GM10248 (cell line): Measurements from ENCODE around the gene SENP1.

ENCODE experiments used
- CTCF ChIA-PET: fragments of 300-600 bp; sonication (Branson Sonifier 250); formaldehyde crosslinking; extraction: SDS; loops from one replicate; lab custom pipeline; 2021; ENCODE audit warnings: antibody characterized with exemption; lab: Yijun Ruan, JAX
- POLR2A ChIA-PET: fragments of 350-650 bp; sonication (Branson Sonifier 250); formaldehyde crosslinking; extraction: SDS; loops from one replicate; lab custom pipeline; 2020; ENCODE audit warnings: antibody characterized with exemption; lab: Yijun Ruan, JAX
- DNase-seq: peaks from one replicate; pipeline ENCODE4 v3.0.0; 2012; ENCODE audit errors: extremely low spot score
- TF ChIP-seq, protein P1 (sequence below): IDR thresholded peaks from 2 replicates; pipeline ENCODE4 v1.5.1; 2012; ENCODE audit warnings: mild to moderate bottlenecking, low read depth; ENCODE audit errors: extremely low read depth, missing control alignments, control extremely low read depth

SENP1 gene

DNA sequence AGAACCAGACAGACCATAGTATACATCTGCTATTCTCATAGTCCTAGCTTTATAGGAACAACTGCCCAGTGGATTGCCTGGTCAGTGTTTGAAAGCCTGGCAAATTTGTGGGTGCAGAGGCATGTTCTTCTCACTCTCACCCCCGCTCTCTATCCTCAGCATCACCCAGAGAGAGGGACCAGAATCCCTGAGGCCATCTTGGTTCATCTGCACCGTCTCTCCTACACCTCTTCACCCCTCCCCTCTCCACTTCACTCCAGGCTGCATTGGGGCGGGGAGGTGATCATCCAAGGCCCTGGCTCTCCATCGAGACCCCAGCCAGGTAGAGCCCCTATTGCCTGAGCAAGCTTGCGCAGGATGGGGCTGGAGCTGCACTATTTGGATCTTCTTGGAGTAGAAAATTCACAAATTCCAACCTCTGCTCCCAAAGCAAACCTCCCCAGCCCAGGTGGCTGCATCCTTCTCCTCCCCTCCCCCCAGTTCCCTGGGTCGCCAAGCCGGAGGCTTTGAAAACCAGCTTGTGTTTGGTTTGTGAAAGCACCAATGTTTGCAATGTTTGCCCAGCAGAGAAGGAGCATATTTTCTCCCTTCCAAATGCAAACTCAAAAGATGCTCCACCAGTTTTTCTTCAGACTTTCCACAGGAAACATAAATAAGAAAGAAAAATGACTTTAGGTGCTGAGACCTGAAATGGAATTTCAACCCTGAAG lies 83.0 kb downstream of the SENP1 start:
- TF ChIP-seq, protein P1, sequence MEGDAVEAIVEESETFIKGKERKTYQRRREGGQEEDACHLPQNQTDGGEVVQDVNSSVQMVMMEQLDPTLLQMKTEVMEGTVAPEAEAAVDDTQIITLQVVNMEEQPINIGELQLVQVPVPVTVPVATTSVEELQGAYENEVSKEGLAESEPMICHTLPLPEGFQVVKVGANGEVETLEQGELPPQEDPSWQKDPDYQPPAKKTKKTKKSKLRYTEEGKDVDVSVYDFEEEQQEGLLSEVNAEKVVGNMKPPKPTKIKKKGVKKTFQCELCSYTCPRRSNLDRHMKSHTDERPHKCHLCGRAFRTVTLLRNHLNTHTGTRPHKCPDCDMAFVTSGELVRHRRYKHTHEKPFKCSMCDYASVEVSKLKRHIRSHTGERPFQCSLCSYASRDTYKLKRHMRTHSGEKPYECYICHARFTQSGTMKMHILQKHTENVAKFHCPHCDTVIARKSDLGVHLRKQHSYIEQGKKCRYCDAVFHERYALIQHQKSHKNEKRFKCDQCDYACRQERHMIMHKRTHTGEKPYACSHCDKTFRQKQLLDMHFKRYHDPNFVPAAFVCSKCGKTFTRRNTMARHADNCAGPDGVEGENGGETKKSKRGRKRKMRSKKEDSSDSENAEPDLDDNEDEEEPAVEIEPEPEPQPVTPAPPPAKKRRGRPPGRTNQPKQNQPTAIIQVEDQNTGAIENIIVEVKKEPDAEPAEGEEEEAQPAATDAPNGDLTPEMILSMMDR = no peak
- ChIA-PET CTCF (interaction anchor here (1.0 kb wide), 1 partner anchor 31 kb away, joined by 3 read pairs; no protein-coding TSS in a partner anchor), POLR2A (no interaction called here)
- DNase-seq = no peak

GRCh38 chr12:48022180-48022521 lies 83.7 kb downstream of the SENP1 start:
- TF ChIP-seq, protein P1 = no peak
- DNase-seq = no peak
- ChIA-PET CTCF (no interaction called here), POLR2A (no interaction called here)

DNA sequence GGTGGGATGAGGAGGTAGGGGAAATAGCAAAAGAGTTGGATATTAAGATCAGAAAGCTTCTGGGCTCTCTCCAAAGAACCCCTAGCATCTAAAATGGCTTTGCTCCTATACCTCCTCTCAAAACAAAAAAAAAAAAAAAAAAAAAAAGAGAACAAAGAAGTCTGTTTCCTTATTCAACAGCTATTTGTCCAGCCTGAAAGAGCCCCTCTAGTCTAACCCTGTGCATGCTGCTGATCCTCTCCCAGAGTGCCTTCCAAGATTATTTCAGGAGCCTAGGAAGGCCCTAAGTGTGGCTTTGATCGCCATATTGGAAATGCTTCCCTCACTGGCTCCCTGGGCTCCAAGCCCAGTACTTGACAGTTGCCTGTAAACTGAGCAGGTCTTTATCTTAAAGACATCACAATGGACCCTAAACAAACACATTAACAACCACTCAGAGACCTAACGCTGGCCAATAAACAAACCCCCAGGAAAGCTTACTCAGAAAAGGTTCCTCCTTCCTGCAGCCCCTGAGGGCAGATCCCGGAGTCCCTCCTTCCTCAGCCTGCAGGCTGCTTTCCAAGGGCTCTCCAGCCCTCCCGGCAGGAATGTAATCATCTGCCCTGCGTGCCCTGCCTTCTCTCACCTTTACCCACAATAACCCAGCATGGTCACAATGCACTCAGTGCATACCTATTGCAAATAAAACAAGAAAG lies 84.2 kb downstream of the SENP1 start:
- TF ChIP-seq, protein P1 = no peak
- CTCF ChIA-PET = no interaction called here
- POLR2A ChIA-PET = no interaction called here
- no peak for DNase-seq

DNA sequence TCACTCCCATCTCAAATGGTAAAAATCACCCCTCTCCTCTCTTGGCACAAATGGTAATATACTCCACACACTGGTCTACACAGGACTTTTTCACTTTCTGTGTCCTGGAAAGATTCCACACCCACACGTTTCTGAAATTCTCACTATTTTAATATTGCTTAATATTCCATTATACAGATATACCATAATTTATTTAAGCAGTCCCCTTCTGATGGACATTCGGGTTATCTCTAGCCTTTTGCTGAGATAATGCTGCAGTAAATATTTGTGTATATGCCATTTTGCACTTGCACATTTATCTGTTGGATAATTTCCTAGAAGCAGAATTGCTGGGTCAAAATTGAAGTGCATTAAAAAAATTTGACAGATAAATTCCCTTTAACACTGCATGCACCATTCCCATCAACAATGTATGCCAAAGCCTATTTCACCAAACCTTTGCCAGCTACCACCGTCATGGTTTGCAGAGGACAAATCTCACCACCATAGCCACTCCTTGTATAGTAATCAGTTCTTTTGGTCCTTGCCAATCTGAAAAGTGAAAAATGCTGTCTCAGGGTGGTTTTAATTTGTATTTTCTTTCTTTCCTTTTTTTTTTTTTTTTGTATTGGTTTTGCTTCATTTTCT lies 86.1 kb downstream of the SENP1 start:
- no peak for DNase-seq
- TF ChIP-seq, protein P1 = no peak
- CTCF ChIA-PET = no interaction called here
- POLR2A ChIA-PET = no interaction called here

DNA sequence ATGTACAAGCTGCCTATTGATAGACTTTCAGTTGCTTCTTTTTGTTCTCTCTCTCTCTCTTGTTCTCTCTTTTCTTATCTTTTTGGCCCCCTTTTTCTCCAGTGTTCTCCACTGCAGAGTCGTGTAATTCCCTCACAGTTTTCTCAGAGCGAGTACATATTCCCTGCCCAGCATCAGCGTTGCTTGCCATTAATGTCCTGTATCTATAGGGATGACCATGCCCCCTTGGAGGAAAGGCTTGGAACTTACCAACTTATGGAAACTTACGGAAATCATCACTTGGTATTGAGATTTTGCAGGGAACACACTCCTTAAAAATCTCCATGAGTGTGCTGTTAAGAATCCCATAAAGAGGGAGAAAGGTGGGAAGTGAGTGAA lies 87.3 kb downstream of the SENP1 start:
- POLR2A ChIA-PET = no interaction called here
- CTCF ChIA-PET = no interaction called here
- TF ChIP-seq, protein P1 = no peak
- no peak for DNase-seq

DNA sequence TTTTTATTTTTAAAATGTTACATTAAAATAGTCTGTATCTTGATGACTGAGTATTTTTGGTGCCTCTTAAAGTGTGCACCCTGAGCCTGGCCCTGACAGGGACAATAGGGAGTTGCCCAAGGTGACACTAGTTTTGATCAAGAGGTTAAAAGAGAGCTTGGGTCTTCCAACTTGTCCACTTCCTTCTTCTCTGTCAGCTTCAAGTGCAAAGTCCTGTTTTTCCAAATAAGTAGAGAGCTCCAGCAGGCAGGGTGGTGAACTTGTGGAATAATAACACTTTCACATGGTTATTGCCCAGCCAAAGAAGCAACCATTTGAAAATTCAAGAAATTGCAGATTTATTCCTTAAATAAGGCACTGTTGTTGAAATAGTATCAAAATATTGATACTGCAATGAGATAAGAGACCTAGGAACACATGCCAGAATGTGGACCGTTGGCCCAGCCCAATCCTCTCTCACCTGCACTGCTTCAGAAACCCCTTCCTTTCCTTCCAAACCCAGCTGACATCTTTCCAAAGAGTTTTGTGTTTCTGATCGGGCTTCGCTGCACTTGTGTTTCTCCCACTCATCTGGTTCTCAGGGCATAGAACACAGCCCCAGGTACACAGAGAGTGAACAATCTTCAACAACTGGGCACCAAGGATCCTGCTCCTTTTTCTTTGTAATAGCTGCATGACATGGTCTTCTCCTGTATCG lies 87.8 kb downstream of the SENP1 start:
- CTCF ChIA-PET = interaction anchor here (1.0 to 1.7 kb wide), 4 partner anchors 9 to 69 kb away, joined by 3 to 5 read pairs (median 4); partner anchors contain the start of gene TMEM106C
- DNase-seq = no peak
- TF ChIP-seq, protein P1 = no peak
- POLR2A ChIA-PET = no interaction called here
